Duodenal mucosa (tissue), 2 donors: ENCODE results near the gene PARP6.

Source experiments
- H3K27ac ChIP-seq: one replicate; pipeline ENCODE4 v1.7.0; 2013; ENCODE audit warnings: low read depth, low read length
- H3K27me3 ChIP-seq, 2 donors: one replicate each; pipeline ENCODE4 v1.7.0; 2013; ENCODE audit warnings: low read length in 2 of 2, control low read depth in 1 of 2; ENCODE audit not compliant: insufficient read depth in 2 of 2, control insufficient read depth in 1 of 2
- H3K36me3 ChIP-seq, 2 donors: one replicate each; pipeline ENCODE4 v1.7.0; 2013; ENCODE audit warnings: low read length in 2 of 2, control low read depth in 1 of 2; ENCODE audit not compliant: insufficient read depth in 2 of 2, control insufficient read depth in 1 of 2
- H3K4me1 ChIP-seq, 2 donors: one replicate each; pipeline ENCODE4 v1.7.0; 2013; ENCODE audit warnings: low read length in 2 of 2, control low read depth in 1 of 2; ENCODE audit not compliant: insufficient read depth in 2 of 2, control insufficient read depth in 1 of 2
- H3K4me3 ChIP-seq, 2 donors: one replicate each; pipeline ENCODE4 v1.7.0; 2013; ENCODE audit warnings: low read length in 2 of 2, low read depth in 1 of 2
- H3K9ac ChIP-seq, 2 donors: one replicate each; pipeline ENCODE4 v1.7.0; 2013; ENCODE audit warnings: low read length in 2 of 2, low read depth in 1 of 2
- H3K9me3 ChIP-seq, 2 donors: one replicate each; pipeline ENCODE4 v1.7.0; 2013; ENCODE audit warnings: low read length in 2 of 2, control low read depth in 1 of 2; ENCODE audit not compliant: control insufficient read depth in 1 of 2

Gene PARP6

DNA sequence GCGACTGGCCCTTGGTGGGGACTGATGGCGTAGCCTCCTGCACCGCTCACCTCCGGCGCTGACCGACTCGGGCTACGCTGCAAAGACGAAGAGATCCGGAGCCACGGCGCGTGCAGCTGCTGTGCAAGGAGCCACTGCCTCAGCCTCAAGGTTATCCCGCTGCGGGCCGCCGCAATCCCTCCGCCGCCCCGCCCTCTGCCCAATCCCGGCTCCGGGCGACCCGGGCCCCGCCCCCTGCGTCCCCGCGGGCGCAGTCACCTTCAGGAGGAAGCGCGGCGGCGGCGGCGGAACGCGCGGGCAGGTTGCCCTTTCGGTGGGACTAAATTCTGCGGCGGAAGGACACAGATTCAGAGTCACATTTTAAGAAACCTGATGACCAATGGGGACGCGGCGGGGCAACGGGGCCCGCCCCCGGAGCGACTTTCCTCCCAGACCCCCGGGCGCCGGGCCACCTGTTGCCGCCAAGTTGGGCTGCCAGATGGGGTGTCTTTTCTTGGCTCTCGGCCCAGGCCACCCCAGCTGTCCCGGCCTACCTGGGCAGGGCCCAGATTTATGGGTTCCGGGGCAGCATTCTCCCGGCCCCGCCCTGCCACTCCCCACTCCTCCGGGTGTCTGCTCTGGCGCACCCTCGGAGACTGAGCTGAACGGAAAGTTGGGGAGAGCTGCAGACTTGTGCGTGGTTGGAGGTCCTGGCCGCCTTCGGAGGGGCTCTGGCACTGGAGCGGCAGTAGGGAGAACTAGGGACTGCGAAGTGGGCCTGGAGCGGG, 41.1 kb downstream of the PARP6 start, which contains the start of gene PKM:
PKM (minus strand) TSS at position 125 of the 767 bp plus-strand sequence. CDS start 12,093 bp downstream, outside the sequence.
- peak within 1 kb of the TSS; percentile 94 to 97 for H3K4me3 ChIP-seq
- no peaks in the 10 kb centered on the region for H3K9me3 ChIP-seq
- H3K27ac ChIP-seq: peak within 1 kb of the TSS; percentile 94
- peaks cover 37 to 40% of the 10 kb centered on the region in 2 donors for H3K4me1 ChIP-seq
- H3K27me3 ChIP-seq: no peaks in the 10 kb centered on the region
- peak within 1 kb of the TSS; percentile 76 to 92 for H3K9ac ChIP-seq
- H3K36me3 ChIP-seq: no peaks in the 10 kb centered on the region

DNA sequence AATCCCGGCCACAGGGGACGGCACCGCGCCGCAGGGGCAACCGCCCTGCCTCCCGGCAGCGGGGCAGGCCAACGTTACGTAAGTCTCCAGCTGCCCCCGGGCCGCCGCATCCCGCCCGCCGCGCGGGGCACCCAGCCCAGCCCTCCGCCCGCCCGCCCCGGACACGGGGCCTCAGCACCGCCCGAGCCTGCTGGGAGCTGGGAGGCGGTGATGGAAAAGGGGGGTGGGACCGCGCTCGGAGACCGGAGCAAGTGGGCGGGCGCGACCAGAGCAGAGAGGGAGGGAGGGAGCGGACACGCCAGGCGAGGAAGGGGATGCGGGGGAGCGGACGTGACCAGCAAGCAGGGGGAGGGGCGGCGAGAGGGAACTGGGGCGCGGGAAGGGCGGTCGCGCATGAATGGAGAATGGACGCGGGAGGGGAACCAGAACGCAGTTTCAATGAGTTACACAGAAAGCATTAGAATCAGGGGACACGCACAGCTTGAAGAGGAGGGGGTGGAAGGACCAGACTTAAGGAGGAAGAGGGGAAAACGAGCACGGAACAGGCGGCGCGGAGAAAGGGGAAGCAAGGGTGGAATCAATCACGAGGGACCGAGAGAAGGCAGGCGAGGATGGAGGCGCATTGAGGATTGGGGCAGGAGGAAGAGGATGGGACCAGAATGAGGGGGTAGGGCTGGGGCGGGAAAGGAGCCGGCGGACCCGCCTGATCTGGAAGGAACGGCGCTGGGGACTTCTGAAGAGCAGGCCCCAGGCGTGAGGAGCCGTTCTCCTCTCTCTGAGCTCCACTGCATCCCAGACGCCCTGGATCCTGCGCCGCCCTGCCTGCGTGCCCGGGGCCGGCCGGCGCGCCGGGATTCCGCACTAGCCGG, 41.9 kb downstream of the PARP6 start:
- no peaks in the 10 kb centered on the region for H3K27me3 ChIP-seq
- peaks cover 0 to 2% of the 10 kb centered on the region in 2 donors for H3K36me3 ChIP-seq
- peak overlapping the region; percentile 76 to 92 for H3K9ac ChIP-seq
- H3K9me3 ChIP-seq: no peaks in the 10 kb centered on the region
- peak overlapping the region; percentile 94 to 97 for H3K4me3 ChIP-seq
- peak overlapping the region; percentile 94 for H3K27ac ChIP-seq
- H3K4me1 ChIP-seq: peaks cover 37 to 44% of the 10 kb centered on the region in 2 donors

DNA sequence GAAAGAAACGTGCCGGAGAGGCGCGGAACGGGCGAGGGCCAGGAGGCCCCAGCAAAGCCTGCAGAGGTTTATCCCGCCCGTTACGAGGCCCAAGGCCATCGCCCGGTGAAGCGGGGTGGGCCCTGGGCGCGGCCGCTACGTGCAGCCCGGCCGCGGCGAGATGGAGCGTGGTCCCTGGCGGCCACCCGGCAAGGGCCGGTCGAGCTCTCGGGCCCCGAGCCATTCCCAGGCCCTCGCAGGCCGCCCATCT, 42.5 kb downstream of the PARP6 start:
- H3K9me3 ChIP-seq: no peaks in the 10 kb centered on the region
- peaks cover 0 to 2% of the 10 kb centered on the region in 2 donors for H3K36me3 ChIP-seq
- H3K27ac ChIP-seq: peak overlapping the region; percentile 94
- H3K27me3 ChIP-seq: no peaks in the 10 kb centered on the region
- H3K4me3 ChIP-seq: peak overlapping the region; percentile 94 to 97
- H3K4me1 ChIP-seq: peaks cover 37 to 44% of the 10 kb centered on the region in 2 donors
- H3K9ac ChIP-seq: peak overlapping the region; percentile 76 to 92

DNA sequence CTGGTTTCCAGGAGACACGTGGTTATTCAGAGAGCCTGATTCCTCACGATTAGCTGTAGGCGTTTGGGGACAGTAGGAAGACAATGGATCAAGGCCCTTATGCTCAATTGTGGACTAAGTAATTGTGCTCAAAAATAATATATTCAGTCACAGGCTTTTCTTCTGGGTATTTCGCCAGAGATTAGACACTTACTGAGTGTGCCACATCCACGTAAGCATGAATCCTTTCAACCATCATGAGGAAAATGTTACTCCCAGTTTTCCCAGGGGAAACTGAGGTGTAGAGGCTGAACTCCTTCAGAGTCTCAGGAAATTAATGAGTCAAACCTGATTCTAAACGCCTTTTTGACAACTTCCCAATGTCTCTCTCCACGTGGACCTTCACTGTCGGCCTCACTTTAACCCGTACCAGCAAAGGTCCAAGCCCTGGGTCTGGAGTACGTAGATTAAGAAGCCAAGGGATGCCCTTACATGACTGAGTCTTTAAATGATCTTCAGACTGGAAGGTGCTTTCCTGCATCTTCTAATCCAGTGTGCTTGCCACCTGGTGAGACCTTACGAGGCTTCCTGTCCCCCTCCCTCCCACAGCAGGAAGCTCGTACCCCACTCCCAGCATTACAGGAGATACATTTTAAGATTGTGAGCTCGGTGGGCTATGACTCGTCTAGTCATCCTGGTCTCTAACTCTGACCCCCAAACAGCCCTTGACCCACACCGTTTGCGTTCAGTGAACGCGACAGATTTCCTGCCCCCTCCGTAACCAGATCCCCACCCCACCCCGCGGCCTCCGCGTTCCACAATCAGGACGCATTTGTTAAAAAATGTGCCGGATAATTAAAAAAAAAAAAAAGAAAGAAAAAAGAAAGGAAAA, 43.0 kb downstream of the PARP6 start:
- peaks cover 37 to 44% of the 10 kb centered on the region in 2 donors for H3K4me1 ChIP-seq
- peak overlapping the region; percentile 94 to 97 for H3K4me3 ChIP-seq
- no peaks in the 10 kb centered on the region for H3K9me3 ChIP-seq
- peaks cover 0 to 3% of the 10 kb centered on the region in 2 donors for H3K36me3 ChIP-seq
- H3K9ac ChIP-seq: peak overlapping the region; percentile 76 to 92
- peak overlapping the region; percentile 94 for H3K27ac ChIP-seq
- H3K27me3 ChIP-seq: no peaks in the 10 kb centered on the region

DNA sequence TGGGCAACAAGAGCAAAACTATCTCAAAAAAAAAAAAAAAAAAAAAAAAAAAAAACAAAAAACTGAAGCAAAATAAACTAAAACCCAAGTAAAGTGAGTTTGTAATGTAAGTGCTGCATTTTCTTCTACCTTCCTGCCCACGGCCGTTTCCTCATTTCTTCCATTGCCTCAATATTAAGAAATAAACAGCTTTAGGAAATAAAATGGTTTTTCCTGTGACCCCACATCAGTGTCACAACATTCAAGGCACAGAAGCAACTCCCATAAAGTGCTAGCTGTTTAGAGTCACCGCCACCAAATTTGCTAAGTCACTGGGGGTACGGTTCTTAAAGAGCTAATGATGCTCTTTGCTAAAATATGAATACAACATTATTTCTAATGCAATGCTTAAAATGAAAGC, 44.6 kb downstream of the PARP6 start:
- Histone ChIP-seq H3K9ac (no peak overlapping the region), H3K36me3 (peaks cover 0 to 14% of the 10 kb centered on the region in 2 donors), H3K27me3 (no peaks in the 10 kb centered on the region), H3K4me1 (peaks cover 35 to 41% of the 10 kb centered on the region in 2 donors), H3K27ac (no peak overlapping the region), H3K4me3 (peak overlapping the region; percentile 24 to 27), H3K9me3 (no peaks in the 10 kb centered on the region)

DNA sequence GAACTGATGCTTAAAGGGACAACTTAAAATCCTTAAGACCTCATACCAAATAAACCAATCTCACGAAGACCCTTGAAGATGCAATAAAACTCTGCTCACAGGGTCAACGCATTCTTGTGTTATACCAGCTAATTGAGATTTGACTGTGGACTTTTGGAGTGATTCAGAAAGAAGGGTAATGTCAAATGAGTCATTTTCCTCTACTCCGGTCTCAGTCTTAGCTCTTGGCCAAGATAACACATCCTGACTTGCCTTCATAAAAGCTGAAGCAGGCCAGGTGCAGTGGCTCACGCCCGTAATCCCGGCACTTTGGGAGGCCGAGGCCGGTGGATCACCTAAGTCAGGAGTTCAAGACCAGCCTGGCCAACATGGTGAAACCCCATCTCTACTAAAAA, 45.2 kb downstream of the PARP6 start:
- Histone ChIP-seq H3K36me3 (peaks cover 0 to 20% of the 10 kb centered on the region in 2 donors), H3K27ac (peak overlapping the region; percentile 60), H3K27me3 (no peaks in the 10 kb centered on the region), H3K9ac (peak overlapping the region in 1 of 2 donors; percentile 15), H3K9me3 (no peaks in the 10 kb centered on the region), H3K4me1 (peaks cover 34 to 41% of the 10 kb centered on the region in 2 donors), H3K4me3 (peak overlapping the region; percentile 21 to 51)

DNA sequence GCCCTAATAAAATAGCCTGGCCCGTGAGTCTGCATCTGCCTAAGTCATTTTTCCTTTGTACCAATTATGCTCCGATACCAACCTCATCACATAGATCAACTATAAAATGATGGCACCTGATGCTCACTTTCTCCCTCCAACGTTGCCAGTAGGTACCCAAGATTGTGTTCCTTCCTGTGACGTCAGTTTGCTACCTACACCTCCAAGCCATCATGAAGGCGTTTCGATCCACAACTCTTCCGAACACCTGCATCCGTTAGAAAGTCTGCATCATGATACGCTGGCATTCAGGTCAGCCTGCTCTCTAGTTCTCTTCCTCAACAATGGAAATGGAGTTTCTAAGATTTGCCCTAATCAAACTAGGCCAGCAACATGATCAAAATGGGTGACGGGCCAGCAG, 49.1 kb downstream of the PARP6 start:
- Histone ChIP-seq H3K27me3 (no peaks in the 10 kb centered on the region), H3K4me1 (peaks cover 34 to 35% of the 10 kb centered on the region in 2 donors), H3K9ac (no peak overlapping the region), H3K4me3 (no peak overlapping the region), H3K27ac (no peak overlapping the region), H3K9me3 (no peaks in the 10 kb centered on the region), H3K36me3 (peaks cover 6 to 47% of the 10 kb centered on the region in 2 donors)

DNA sequence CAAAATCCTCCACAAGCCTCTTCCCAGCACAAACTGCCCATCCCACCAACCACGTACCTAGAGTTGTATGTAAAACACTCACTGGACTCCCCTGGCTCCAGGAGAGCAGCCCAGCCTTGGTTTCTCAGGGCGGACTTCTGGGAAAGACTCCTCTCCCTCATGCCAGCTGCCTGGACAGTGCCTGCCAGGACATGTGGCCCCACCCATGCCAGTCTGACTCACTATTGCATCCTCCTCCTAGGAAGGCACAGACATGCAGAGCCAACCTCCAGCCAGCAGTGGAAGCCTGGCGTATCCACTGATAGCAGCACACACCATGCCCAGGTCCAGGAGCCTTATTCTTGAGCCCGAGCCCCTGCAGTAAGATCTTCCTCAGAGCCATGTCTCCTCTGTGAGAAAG, 50.0 kb downstream of the PARP6 start:
- H3K9ac ChIP-seq: no peak overlapping the region
- H3K36me3 ChIP-seq: peaks cover 10 to 53% of the 10 kb centered on the region in 2 donors
- H3K27ac ChIP-seq: no peak overlapping the region
- H3K27me3 ChIP-seq: no peaks in the 10 kb centered on the region
- H3K4me1 ChIP-seq: peaks cover 28 to 34% of the 10 kb centered on the region in 2 donors
- H3K9me3 ChIP-seq: no peaks in the 10 kb centered on the region
- H3K4me3 ChIP-seq: no peak overlapping the region

DNA sequence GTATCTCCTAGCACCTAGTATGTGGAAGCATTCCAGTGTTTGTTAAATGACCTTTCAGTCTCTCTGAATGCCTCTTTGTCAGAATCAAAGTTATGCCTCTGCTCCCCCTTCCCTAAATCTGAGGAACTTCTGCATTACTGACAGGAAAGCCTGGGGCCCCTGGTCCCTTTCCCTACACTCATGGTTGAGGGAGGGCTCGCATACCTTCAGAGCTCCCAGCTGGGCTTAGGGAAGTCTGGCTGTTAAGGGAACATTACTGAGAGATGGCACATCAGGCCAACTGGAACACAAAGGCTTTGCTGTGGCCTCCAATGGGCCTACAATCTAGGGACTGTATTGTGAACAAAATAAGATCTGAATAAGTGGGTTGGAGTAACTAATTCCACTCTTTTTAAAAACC, 51.7 kb downstream of the PARP6 start:
- Histone ChIP-seq H3K27ac (no peak overlapping the region), H3K27me3 (no peaks in the 10 kb centered on the region), H3K9me3 (no peaks in the 10 kb centered on the region), H3K4me3 (no peak overlapping the region), H3K4me1 (peaks cover 19 to 23% of the 10 kb centered on the region in 2 donors), H3K36me3 (peaks cover 19 to 67% of the 10 kb centered on the region in 2 donors), H3K9ac (no peak overlapping the region)
